Measurements from ENCODE around the gene GALNT14.

DNA sequence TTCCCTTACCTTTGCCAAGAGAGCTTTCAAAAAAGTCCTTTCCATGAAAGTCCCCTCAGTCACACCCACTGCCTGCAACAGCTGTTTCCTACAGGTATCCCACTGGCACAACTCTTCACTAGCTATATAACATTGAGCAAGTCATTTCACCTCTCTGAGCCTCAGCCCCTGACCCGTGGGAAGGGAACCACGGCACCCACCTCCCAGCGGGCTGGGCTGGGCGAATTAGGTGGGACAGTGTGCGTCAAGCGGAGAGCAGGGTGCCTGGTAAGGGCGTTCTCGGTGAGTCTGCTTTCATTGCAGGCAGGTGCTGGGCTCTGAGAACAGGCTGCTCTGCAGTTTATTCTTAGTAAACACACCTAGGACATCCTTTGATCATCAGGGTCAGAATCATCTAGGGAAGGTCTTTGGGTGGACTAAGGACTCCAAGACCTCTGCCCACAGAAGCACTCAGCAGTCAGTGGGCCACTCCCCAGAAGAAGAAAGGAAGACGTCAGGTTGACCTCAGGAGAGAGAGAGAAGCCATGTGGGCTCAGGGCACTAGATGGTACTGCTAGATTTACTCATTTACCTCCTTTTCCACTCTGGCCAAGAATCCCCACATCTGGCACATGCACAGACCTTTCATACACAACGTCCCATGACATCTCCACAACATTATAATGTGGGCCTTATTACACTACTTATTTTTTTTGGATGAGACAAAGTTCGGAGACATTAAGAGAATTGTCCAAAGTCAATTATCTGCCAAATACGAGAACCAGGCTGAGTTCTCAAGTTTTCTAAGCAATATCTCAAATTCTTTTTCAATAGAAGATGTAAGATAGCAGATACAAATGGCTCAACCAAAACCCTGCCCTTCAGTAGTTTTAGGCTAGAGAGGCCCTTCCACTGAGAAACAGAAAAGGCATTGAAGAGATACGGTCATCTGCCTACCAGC, 79.9 kb downstream of the GALNT14 start:
- TF ChIP-seq, protein P1, sequence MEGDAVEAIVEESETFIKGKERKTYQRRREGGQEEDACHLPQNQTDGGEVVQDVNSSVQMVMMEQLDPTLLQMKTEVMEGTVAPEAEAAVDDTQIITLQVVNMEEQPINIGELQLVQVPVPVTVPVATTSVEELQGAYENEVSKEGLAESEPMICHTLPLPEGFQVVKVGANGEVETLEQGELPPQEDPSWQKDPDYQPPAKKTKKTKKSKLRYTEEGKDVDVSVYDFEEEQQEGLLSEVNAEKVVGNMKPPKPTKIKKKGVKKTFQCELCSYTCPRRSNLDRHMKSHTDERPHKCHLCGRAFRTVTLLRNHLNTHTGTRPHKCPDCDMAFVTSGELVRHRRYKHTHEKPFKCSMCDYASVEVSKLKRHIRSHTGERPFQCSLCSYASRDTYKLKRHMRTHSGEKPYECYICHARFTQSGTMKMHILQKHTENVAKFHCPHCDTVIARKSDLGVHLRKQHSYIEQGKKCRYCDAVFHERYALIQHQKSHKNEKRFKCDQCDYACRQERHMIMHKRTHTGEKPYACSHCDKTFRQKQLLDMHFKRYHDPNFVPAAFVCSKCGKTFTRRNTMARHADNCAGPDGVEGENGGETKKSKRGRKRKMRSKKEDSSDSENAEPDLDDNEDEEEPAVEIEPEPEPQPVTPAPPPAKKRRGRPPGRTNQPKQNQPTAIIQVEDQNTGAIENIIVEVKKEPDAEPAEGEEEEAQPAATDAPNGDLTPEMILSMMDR (IDR thresholded peaks at IDR 0.05), result no peak
- TF ChIP-seq EP300 (IDR thresholded peaks at IDR 0.05), result no peak
- no peak for TF ChIP-seq POLR2A (IDR thresholded peaks at IDR 0.05)

All from gastroesophageal sphincter (tissue), 3 donors.